OCI-LY7 (cell line): Measurements from ENCODE around the gene ANKMY1. TPM values are rescaled to one million over a fixed set of nuclear protein-coding genes. Genes with fewer than 3 reads are reported as not detected.

ENCODE experiments used
- BruUV-seq: library from RNA; stranded (reverse); fragments of 400-500 nt; replicated peaks from 2 replicates; lab custom pipeline; 2021; lab: Mats Ljungman, UMichigan
- CTCF ChIA-PET: fragments of 300-600 bp; sonication (Branson Sonifier 250); formaldehyde crosslinking; loops from one replicate; lab custom pipeline; 2022; ENCODE audit warnings: antibody characterized with exemption; ENCODE audit not compliant: unreplicated experiment; lab: Charles Lee
- POLR2A ChIA-PET: fragments of 300-600 bp; sonication (Branson Sonifier 250); formaldehyde crosslinking; loops from one replicate; lab custom pipeline; 2022; ENCODE audit warnings: antibody characterized with exemption; lab: Charles Lee
- DNase-seq: peaks from one replicate; pipeline ENCODE4 v3.0.0-alpha.2; 2015; ENCODE audit warnings: low spot score
- H2AFZ ChIP-seq: fragments of 200-600 bp; sonication (generic), shearing (Covaris generic); 2 replicates; pipeline ENCODE4 v1.6.1; 2014; ENCODE audit warnings: mild to moderate bottlenecking, antibody characterized with exemption, low read length, moderate library complexity
- H3K27ac ChIP-seq: fragments of 200-600 bp; sonication (generic); 2 replicates; pipeline ENCODE4 v1.5.1; 2014; ENCODE audit warnings: mixed run types, low read depth, mild to moderate bottlenecking, moderate library complexity, low read length, inconsistent platforms; ENCODE audit not compliant: poor library complexity, severe bottlenecking
- H3K36me3 ChIP-seq: fragments of 200-600 bp; sonication (generic); 2 replicates; pipeline ENCODE4 v1.6.1; 2014; ENCODE audit warnings: mild to moderate bottlenecking, antibody characterized with exemption, low read length, moderate library complexity, mixed read lengths; ENCODE audit not compliant: insufficient read depth
- H3K4me1 ChIP-seq: fragments of 200-600 bp; sonication (generic); 2 replicates; pipeline ENCODE4 v1.5.1; 2014; ENCODE audit warnings: mild to moderate bottlenecking, low read length; ENCODE audit not compliant: insufficient read depth, poor library complexity, severe bottlenecking
- H3K4me2 ChIP-seq: fragments of 200-600 bp; sonication (generic); 2 replicates; pipeline ENCODE4 v1.6.1; 2014; ENCODE audit warnings: mild to moderate bottlenecking, low read length
- H3K4me3 ChIP-seq: fragments of 200-600 bp; sonication (generic); 2 replicates; pipeline ENCODE4 v1.5.1; 2014; ENCODE audit warnings: mild to moderate bottlenecking, low read depth, low read length; ENCODE audit not compliant: poor library complexity, severe bottlenecking
- H3K79me2 ChIP-seq: fragments of 200-600 bp; sonication (generic); 2 replicates; pipeline ENCODE4 v1.6.1; 2016; ENCODE audit warnings: low read depth, mild to moderate bottlenecking, low read length, moderate library complexity, mixed read lengths; ENCODE audit not compliant: insufficient read depth
- H3K9me2 ChIP-seq: fragments of 200-600 bp; sonication (generic); 2 replicates; pipeline ENCODE4 v1.6.1; 2016; ENCODE audit warnings: mild to moderate bottlenecking, low read length, mixed read lengths; ENCODE audit not compliant: insufficient read depth
- H3K9me3 ChIP-seq: fragments of 200-600 bp; sonication (generic); 2 replicates; pipeline ENCODE4 v1.6.1; 2014; ENCODE audit warnings: mild to moderate bottlenecking, mixed run types, low read length, mixed read lengths
- H4K20me1 ChIP-seq: fragments of 200-600 bp; sonication (generic); 2 replicates; pipeline ENCODE4 v1.6.1; 2014; ENCODE audit warnings: mild to moderate bottlenecking, antibody characterized with exemption, low read length, moderate library complexity, mixed read lengths; ENCODE audit not compliant: insufficient read depth
- EZH2phosphoT487 ChIP-seq: fragments of 200-600 bp; sonication (generic); IDR thresholded peaks from 2 replicates; pipeline ENCODE4 v1.6.1; 2018; ENCODE audit warnings: low read depth, borderline replicate concordance, mild to moderate bottlenecking, mixed run types, antibody characterized with exemption, low read length, moderate library complexity, mixed read lengths
- intact Hi-C: fragments of 100-400 bp; cut with micrococcal nuclease; formaldehyde crosslinking; loops from one replicate; pipeline ENCODE4 v1.10.0; 2022; ENCODE audit not compliant: unreplicated experiment
- total RNA-seq, 2 experiments: library from RNA; depleted of rRNA in 1 of 2; stranded (reverse); fragments of >200 nt in 1 of 2; shearing (Covaris generic) in 1 of 2; gene quantifications; 2 replicates each; pipeline ENCODE4 v1.2.3, GENCODE V29; 2014 to 2022
- TF ChIP-seq, protein P1 (sequence below): fragments of 200-600 bp; sonication (generic); conservative IDR thresholded peaks from 2 replicates; pipeline ENCODE4 v1.5.1; 2014; ENCODE audit warnings: mild to moderate bottlenecking, antibody characterized with exemption, low read length, moderate library complexity, mixed read lengths

Gene ANKMY1
- total RNA-seq, 2 experiments from 2014 or later = 30.6 to 65.9 TPM

- BruUV-seq = no TSS peak
- ChIA-PET POLR2A (interaction anchor here (1.0 to 4.6 kb wide), 2 partner anchors 20 to 26 kb away, joined by 3 to 37 read pairs; partner anchors contain the start of gene CAPN10), CTCF (no interaction called here)
- Histone ChIP-seq H4K20me1 (no peaks in the 10 kb centered on the region), H3K27ac (peak within 1 kb of the TSS; percentile 86), H3K4me1 (peaks cover 53% of the 10 kb centered on the region), H3K4me3 (peak within 1 kb of the TSS; percentile 91), H3K79me2 (peaks cover 44% of the 10 kb centered on the region; the same call in 1 of the 2 replicates), H2AFZ (no peak within 1 kb of the TSS), H3K9me3 (no peaks in the 10 kb centered on the region), H3K36me3 (peaks cover 48% of the 10 kb centered on the region), H3K9me2 (no peaks in the 10 kb centered on the region), H3K4me2 (peak within 1 kb of the TSS; percentile 78)
- TF ChIP-seq EZH2phosphoT487 = no peak
- TF ChIP-seq, protein P1, sequence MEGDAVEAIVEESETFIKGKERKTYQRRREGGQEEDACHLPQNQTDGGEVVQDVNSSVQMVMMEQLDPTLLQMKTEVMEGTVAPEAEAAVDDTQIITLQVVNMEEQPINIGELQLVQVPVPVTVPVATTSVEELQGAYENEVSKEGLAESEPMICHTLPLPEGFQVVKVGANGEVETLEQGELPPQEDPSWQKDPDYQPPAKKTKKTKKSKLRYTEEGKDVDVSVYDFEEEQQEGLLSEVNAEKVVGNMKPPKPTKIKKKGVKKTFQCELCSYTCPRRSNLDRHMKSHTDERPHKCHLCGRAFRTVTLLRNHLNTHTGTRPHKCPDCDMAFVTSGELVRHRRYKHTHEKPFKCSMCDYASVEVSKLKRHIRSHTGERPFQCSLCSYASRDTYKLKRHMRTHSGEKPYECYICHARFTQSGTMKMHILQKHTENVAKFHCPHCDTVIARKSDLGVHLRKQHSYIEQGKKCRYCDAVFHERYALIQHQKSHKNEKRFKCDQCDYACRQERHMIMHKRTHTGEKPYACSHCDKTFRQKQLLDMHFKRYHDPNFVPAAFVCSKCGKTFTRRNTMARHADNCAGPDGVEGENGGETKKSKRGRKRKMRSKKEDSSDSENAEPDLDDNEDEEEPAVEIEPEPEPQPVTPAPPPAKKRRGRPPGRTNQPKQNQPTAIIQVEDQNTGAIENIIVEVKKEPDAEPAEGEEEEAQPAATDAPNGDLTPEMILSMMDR = no peak
- intact Hi-C loops = loop anchor here (1.0 to 5.0 kb wide), 2 partner anchors 24 to 1142 kb away; partner anchors contain the start of gene ING5
- DNase-seq = peak; percentile 90
These were observed 2.3 kb upstream of the ANKMY1 start, which contains the start of gene DUSP28 for GRCh38 chr2:240560084-240560479. Gene DUSP28 (plus strand): TSS chr2:240560357. CDS start chr2:240560685, 328 bp downstream.

GRCh38 chr2:240559286-240559685, 1.5 kb upstream of the ANKMY1 start:
- no peak for TF ChIP-seq EZH2phosphoT487
- TF ChIP-seq, protein P1 = no peak
- peaks cover 45% of the 10 kb centered on the region for H3K4me1 ChIP-seq
- peak overlapping the region; percentile 78 for H3K4me2 ChIP-seq
- peak overlapping the region; percentile 91 for H3K4me3 ChIP-seq
- H3K9me3 ChIP-seq = no peaks in the 10 kb centered on the region
- peak overlapping the region; percentile 86 for H3K27ac ChIP-seq
- H3K9me2 ChIP-seq = no peaks in the 10 kb centered on the region
- H2AFZ ChIP-seq = no peak overlapping the region
- ChIA-PET POLR2A (interaction anchor here (1.4 kb wide), 1 partner anchor 26 kb away, joined by 3 read pairs; no protein-coding TSS in a partner anchor), CTCF (no interaction called here)
- H4K20me1 ChIP-seq = no peaks in the 10 kb centered on the region
- DNase-seq = no peak
- peaks cover 44% of the 10 kb centered on the region; the same call in 1 of the 2 replicates for H3K79me2 ChIP-seq
- no TSS peak for BruUV-seq
- intact Hi-C loops = no loop called here
- peaks cover 56% of the 10 kb centered on the region for H3K36me3 ChIP-seq

GRCh38 chr2:240558236-240558761, 511 bp upstream of the ANKMY1 start:
- H4K20me1 ChIP-seq = no peaks in the 10 kb centered on the region
- H3K9me2 ChIP-seq = no peaks in the 10 kb centered on the region
- ChIA-PET CTCF (no interaction called here), POLR2A (interaction anchor here (1.4 kb wide), 1 partner anchor 27 kb away, joined by 3 read pairs; no protein-coding TSS in a partner anchor)
- no peak overlapping the region for H3K27ac ChIP-seq
- peak overlapping the region; percentile 91 for H3K4me3 ChIP-seq
- TF ChIP-seq EZH2phosphoT487 = no peak
- TF ChIP-seq, protein P1 = no peak
- H3K79me2 ChIP-seq = peaks cover 44% of the 10 kb centered on the region; the same call in 1 of the 2 replicates
- peaks cover 54% of the 10 kb centered on the region for H3K36me3 ChIP-seq
- H3K9me3 ChIP-seq = no peaks in the 10 kb centered on the region
- no peak for DNase-seq
- intact Hi-C loops = no loop called here
- H2AFZ ChIP-seq = no peak overlapping the region
- H3K4me1 ChIP-seq = peaks cover 44% of the 10 kb centered on the region
- peak overlapping the region; percentile 78 for H3K4me2 ChIP-seq
- no TSS peak for BruUV-seq
